Heart left ventricle (tissue), 13 donors: ENCODE results near the gene RABGAP1.

Experiments
- POLR2A ChIP-seq, 2 donors: fragments of 450-650 bp; IDR thresholded peaks; one replicate each; pipeline ENCODE4 v1.6.1; 2017; ENCODE audit warnings: antibody characterized with exemption in 2 of 2, mild to moderate bottlenecking in 2 of 2, moderate library complexity in 2 of 2
- TF ChIP-seq, protein P1 (sequence below), 12 donors: fragments of 200-600 bp; sonication (generic) in 4 of 12; IDR thresholded peaks; one replicate each; pipeline versions ENCODE4 v1.5.0 to v1.8.0; 2018 to 2022; ENCODE audit warnings: antibody characterized with exemption in 12 of 12, mild to moderate bottlenecking in 5 of 12
- donor health status: ischemic (EF 13 %, LVEDD 7.1; RV severe dilation, severe dysfunction).
- donor health status: DM: no; HTN: yes; CAD: no.
- donor health status: DM: no; HTN: no; CAD: no.
- donor health status: ischemic (EF 25% LVEDD 6.9; RV normal size, moderate dysfunction).
- donor health status: ischemic (EF 25% LVEDD 5.7; RV mildly dilated, moderate dysfunction).
- donor health status: ischemic (EF 35%, LVEDD 5.7; RV mildly dilated, moderate dysfunction).
- donor health status: nonischemic (EF 11% LVEDD 7.7; RV severe dilation, severe dysfunction).
- donor health status: DM: yes; HTN: yes; CAD: no.
- donor health status: PGD.
- donor health status: ischemic (EF 29% LVEDD 5.4; RV normal size, mild dysfunction).
- donor health status: nonischemic (EF 23%, LVEDD 6.1; RV moderate dilation, normal function).

DNA sequence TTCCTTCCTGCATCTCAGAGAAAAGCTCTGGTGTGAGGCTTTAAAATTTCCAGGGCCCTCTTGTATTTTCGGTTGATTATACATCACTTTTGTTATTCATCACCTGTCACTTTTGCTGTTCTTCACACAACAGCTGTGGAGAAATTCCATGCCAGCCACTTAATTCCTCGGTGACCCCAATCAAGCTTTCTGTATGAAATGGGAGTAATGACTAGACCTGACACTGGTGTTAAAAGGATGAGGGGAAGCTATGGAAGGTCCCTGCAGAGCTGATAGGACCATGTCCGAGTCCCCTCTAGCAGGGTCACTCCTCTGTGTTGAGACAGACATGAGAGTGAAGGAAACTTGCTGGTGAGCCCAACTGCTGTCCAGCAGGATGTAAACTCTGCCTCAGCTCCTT lies 152.3 kb downstream of the RABGAP1 start:
- TF ChIP-seq POLR2A (IDR thresholded peaks at IDR 0.05): no peak
- TF ChIP-seq, protein P1, sequence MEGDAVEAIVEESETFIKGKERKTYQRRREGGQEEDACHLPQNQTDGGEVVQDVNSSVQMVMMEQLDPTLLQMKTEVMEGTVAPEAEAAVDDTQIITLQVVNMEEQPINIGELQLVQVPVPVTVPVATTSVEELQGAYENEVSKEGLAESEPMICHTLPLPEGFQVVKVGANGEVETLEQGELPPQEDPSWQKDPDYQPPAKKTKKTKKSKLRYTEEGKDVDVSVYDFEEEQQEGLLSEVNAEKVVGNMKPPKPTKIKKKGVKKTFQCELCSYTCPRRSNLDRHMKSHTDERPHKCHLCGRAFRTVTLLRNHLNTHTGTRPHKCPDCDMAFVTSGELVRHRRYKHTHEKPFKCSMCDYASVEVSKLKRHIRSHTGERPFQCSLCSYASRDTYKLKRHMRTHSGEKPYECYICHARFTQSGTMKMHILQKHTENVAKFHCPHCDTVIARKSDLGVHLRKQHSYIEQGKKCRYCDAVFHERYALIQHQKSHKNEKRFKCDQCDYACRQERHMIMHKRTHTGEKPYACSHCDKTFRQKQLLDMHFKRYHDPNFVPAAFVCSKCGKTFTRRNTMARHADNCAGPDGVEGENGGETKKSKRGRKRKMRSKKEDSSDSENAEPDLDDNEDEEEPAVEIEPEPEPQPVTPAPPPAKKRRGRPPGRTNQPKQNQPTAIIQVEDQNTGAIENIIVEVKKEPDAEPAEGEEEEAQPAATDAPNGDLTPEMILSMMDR (IDR thresholded peaks at IDR 0.05): no peak
